Measurements from ENCODE around the gene ATRAID.

GRCh38 chr2:27258051-27258450 lies 46.2 kb downstream of the ATRAID start:
- no peak for TF ChIP-seq CTCF (IDR thresholded peaks at IDR 0.05)
- TF ChIP-seq POLR2A (IDR thresholded peaks at IDR 0.05): no peak
